Common myeloid progenitor, CD34-positive (primary cell): ENCODE measurements around the gene ALDH1A3.

Experiments
- CTCF ChIA-PET: fragments of 350-600 bp; sonication (Branson Sonifier 250); formaldehyde crosslinking; loops from one replicate; lab custom pipeline; 2021; ENCODE audit warnings: antibody characterized with exemption; lab: Charles Lee
- POLR2A ChIA-PET: fragments of 350-600 bp; sonication (Branson Sonifier 250); formaldehyde crosslinking; loops from one replicate; lab custom pipeline; 2021; ENCODE audit warnings: antibody characterized with exemption; lab: Charles Lee
- DNase-seq, 3 donors: peaks; one replicate each; pipeline versions ENCODE4 v3.0.0 to v3.0.0-alpha.2; 2013
- H3K27ac ChIP-seq, 2 experiments: 1 replicate in 1 of 2; 2 replicates in 1 of 2; pipeline ENCODE4 v1.7.0; 2013; ENCODE audit warnings: inconsistent platforms in 2 of 2, low read length in 2 of 2, mild to moderate bottlenecking in 2 of 2, low read depth in 1 of 2, moderate library complexity in 1 of 2; ENCODE audit not compliant: severe bottlenecking in 2 of 2, insufficient read depth in 1 of 2, poor library complexity in 1 of 2
- H3K27me3 ChIP-seq, 5 experiments: replicated peaks in 2 of 5; 1 replicate in 3 of 5; 2 replicates in 2 of 5; pipeline versions ENCODE4 v1.6.1 to v1.7.0; 2013; ENCODE audit warnings: low read length in 4 of 5, mild to moderate bottlenecking in 2 of 5, moderate library complexity in 2 of 5, inconsistent platforms in 1 of 5; ENCODE audit not compliant: insufficient read depth in 5 of 5, control insufficient read depth in 4 of 5
- H3K36me3 ChIP-seq, 4 experiments: 1 replicate in 2 of 4; 2 replicates in 2 of 4; pipeline versions ENCODE4 v1.6.1 to v1.7.0; 2013; ENCODE audit warnings: low read length in 3 of 4, control low read depth in 1 of 4, mild to moderate bottlenecking in 1 of 4; ENCODE audit not compliant: control insufficient read depth in 4 of 4, insufficient read depth in 4 of 4
- H3K4me1 ChIP-seq, 4 experiments: 1 replicate in 3 of 4; 2 replicates in 1 of 4; pipeline versions ENCODE4 v1.6.1 to v1.7.1; 2013; ENCODE audit warnings: low read length in 3 of 4, mild to moderate bottlenecking in 3 of 4, control low read depth in 1 of 4, inconsistent platforms in 1 of 4, moderate library complexity in 1 of 4; ENCODE audit not compliant: control insufficient read depth in 4 of 4, insufficient read depth in 4 of 4; ENCODE audit errors: control extremely low read depth in 1 of 4
- H3K4me3 ChIP-seq, 7 experiments: 1 replicate in 4 of 7; 2 replicates in 3 of 7; pipeline versions ENCODE4 v1.5.1 to v1.7.0; 2013; ENCODE audit warnings: mild to moderate bottlenecking in 7 of 7, low read length in 6 of 7, moderate library complexity in 6 of 7, inconsistent platforms in 2 of 7, low read depth in 2 of 7, control low read depth in 1 of 7; ENCODE audit not compliant: insufficient read depth in 4 of 7, control insufficient read depth in 1 of 7; ENCODE audit errors: extremely low read depth in 1 of 7
- H3K9me3 ChIP-seq, 5 experiments: 1 replicate in 4 of 5; 2 replicates in 1 of 5; pipeline versions ENCODE4 v1.6.1 to v1.7.1; 2013; ENCODE audit warnings: low read length in 4 of 5, mild to moderate bottlenecking in 2 of 5, inconsistent platforms in 1 of 5, low read depth in 1 of 5, moderate library complexity in 1 of 5; ENCODE audit not compliant: control insufficient read depth in 4 of 5, insufficient read depth in 2 of 5; ENCODE audit errors: control extremely low read depth in 1 of 5
- WGBS: methylation state at CpG from one replicate; pipeline ENCODE4 v1.1.5; 2013; ENCODE audit not compliant: insufficient coverage; 5-methylcytosine and 5-hydroxymethylcytosine counted together

The ALDH1A3 gene

DNA sequence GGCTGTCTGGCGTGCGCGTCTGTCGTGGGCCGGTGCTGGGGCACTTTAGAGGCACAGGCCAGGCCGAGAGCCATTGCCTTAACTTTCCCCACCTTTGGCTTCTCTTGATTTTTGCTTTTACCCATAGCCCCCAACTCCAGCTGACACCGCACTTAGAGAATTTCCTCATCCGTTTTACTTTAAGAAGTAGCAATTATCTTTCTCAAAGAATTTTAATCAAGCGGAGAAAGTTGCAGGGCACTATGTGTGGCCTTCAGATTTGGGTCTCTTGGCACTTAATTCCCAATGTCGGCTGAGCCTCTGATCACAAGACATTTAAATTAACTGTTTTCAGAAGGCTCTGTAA lies 1.2 kb downstream of the ALDH1A3 start:
- no peaks in the 10 kb centered on the region for H3K36me3 ChIP-seq
- H3K27ac ChIP-seq: no peak overlapping the region
- peaks cover 13 to 98% (median 41%) of the 10 kb centered on the region in 5 experiments for H3K27me3 ChIP-seq
- ChIA-PET POLR2A (no interaction called here), CTCF (no interaction called here)
- H3K4me1 ChIP-seq: peaks cover 0 to 19% (median 11%) of the 10 kb centered on the region in 4 experiments
- DNase-seq: no peak
- 38% methylated on average over 10 of the region's 10 CpGs for WGBS
- peak overlapping the region in 1 of 7 experiments; percentile 62 for H3K4me3 ChIP-seq
- no peaks in the 10 kb centered on the region for H3K9me3 ChIP-seq

DNA sequence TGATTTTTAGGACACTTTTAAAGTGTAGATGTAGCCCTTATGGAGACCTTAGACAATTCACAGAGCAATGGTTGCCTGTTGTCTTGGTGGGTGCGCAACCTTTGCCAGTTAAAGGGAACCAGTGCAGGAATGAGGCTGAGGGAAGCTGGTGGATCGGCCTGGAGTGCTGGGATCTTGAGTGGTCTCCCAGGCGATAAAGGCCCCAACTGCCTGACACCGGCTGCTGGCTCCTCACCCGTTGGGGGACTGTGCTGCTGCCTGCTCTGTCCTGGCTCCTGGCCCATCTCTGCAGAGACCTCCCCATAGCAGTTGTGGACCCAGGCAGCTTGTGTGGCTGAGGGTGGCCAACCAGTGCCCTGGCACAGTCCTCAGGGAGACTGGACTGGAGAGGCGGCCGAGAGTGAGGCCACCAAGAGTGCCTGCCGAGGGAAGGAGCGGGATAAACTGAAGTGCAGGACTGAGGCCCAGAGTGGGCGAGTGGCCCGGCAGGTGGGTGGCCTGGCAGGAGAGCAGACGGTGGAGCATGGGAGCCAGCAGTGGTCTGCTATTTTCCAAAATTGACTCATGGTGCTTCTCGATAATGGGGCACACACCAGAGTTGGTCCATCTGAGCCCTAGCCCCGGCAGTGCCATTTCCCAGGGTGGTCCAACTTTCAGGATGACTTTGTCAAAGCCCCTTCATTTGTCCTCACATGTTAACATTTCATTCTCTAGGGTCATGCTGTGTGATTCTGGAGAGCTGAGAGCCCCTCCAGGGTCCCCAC lies 2.1 kb downstream of the ALDH1A3 start:
- DNase-seq: no peak
- H3K9me3 ChIP-seq: no peaks in the 10 kb centered on the region
- no peak overlapping the region for H3K27ac ChIP-seq
- ChIA-PET CTCF (interaction anchor here (0.9 to 1.0 kb wide), 2 partner anchors 12 to 126 kb away, joined by 3 read pairs; no protein-coding TSS in a partner anchor), POLR2A (no interaction called here)
- 99% methylated on average over 14 of the region's 14 CpGs for WGBS
- H3K4me3 ChIP-seq: no peak overlapping the region
- peaks cover 0 to 19% (median 11%) of the 10 kb centered on the region in 4 experiments for H3K4me1 ChIP-seq
- peaks cover 13 to 98% (median 42%) of the 10 kb centered on the region in 5 experiments for H3K27me3 ChIP-seq
- no peaks in the 10 kb centered on the region for H3K36me3 ChIP-seq

DNA sequence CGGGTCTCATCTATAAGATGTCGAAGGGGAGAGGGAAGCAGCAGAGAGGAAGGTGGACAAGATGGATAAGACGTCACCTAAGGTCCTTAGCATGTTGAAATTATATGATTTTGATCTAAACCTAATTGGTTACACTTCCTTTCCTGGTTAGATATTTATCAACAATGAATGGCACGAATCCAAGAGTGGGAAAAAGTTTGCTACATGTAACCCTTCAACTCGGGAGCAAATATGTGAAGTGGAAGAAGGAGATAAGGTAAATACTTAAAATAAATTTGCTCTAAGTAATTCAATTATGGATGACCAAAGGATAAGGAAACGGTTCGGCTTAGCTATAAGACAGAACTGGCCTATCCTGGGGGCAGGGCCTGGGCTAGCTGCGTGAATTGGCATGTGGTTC lies 5.5 kb downstream of the ALDH1A3 start:
- WGBS: 94% methylated on average over 3 of the region's 8 CpGs
- Histone ChIP-seq H3K27me3 (peaks cover 13 to 96% (median 35%) of the 10 kb centered on the region in 5 experiments), H3K9me3 (no peaks in the 10 kb centered on the region), H3K4me1 (peaks cover 0 to 14% (median 4%) of the 10 kb centered on the region in 4 experiments), H3K4me3 (no peak overlapping the region), H3K27ac (no peak overlapping the region), H3K36me3 (no peaks in the 10 kb centered on the region)
- POLR2A ChIA-PET: no interaction called here
- CTCF ChIA-PET: interaction anchor here (1.3 to 1.6 kb wide), 2 partner anchors 10 to 39 kb away, joined by 3 to 5 read pairs; no protein-coding TSS in a partner anchor
- DNase-seq: no peak

DNA sequence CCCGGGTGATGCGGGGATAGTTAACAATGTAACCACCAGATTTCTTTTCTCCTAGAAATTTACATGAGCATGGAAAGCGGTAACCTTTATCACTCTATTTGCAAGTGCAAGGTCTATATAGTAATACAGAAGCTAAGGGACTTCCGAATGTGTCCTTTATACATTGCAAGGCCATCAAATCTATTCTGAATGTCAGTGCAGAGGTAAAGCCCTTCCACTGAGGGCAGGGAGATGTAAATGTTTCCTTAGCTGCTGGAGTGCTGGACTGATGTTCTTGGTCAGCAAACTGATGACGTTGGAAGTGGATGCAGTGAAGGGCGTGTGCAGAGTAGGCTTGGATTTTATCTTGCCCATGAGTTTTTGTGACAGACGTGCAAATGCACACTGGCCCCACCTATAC lies 6.2 kb downstream of the ALDH1A3 start:
- Histone ChIP-seq H3K4me1 (peaks cover 0 to 7% (median under 1%) of the 10 kb centered on the region in 4 experiments), H3K9me3 (no peaks in the 10 kb centered on the region), H3K27ac (no peak overlapping the region), H3K4me3 (no peak overlapping the region), H3K27me3 (peaks cover 12 to 96% (median 34%) of the 10 kb centered on the region in 5 experiments), H3K36me3 (no peaks in the 10 kb centered on the region)
- whole genome bisulfite sequencing: 90% methylated on average over 4 of the region's 7 CpGs
- CTCF ChIA-PET: interaction anchor here (1.4 to 1.6 kb wide), 2 partner anchors 11 to 17 kb away, joined by 4 to 5 read pairs; no protein-coding TSS in a partner anchor
- POLR2A ChIA-PET: no interaction called here
- no peak for DNase-seq

DNA sequence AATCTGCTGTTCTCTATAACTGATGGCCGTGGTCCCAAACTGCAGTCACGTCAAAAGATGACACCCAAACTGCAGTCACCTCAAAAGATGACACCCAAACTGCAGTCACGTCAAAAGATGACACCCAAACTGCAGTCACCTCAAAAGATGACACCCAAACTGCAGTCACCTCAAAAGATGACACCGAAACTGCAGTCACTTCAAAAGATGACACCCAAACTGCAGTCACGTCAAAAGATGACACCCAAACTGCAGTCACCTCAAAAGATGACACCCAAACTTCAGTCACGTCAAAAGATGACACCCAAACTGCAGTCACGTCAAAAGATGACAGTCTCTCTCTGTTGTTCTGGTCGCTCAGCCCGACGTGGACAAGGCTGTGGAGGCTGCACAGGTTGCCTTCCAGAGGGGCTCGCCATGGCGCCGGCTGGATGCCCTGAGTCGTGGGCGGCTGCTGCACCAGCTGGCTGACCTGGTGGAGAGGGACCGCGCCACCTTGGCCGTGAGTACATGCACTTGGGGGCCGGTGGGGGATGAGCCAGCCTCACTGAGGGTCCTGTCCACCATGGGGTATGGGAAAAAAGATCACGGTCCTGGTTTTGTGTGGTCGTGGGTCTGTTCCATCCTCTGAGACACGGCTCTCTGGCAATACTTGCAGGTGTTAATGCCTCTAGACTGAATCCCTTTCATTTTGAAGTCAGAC lies 7.7 kb downstream of the ALDH1A3 start:
- ChIA-PET POLR2A (no interaction called here), CTCF (interaction anchor here (1.4 kb wide), 1 partner anchor 18 kb away, joined by 4 read pairs; no protein-coding TSS in a partner anchor)
- H3K27ac ChIP-seq: no peak overlapping the region
- no peak for DNase-seq
- peaks cover 0 to 14% (median 4%) of the 10 kb centered on the region in 4 experiments for H3K4me1 ChIP-seq
- no peaks in the 10 kb centered on the region for H3K36me3 ChIP-seq
- H3K27me3 ChIP-seq: peaks cover 3 to 96% (median 34%) of the 10 kb centered on the region in 5 experiments
- no peaks in the 10 kb centered on the region for H3K9me3 ChIP-seq
- no peak overlapping the region for H3K4me3 ChIP-seq
- 94% methylated on average over 22 of the region's 22 CpGs for WGBS

DNA sequence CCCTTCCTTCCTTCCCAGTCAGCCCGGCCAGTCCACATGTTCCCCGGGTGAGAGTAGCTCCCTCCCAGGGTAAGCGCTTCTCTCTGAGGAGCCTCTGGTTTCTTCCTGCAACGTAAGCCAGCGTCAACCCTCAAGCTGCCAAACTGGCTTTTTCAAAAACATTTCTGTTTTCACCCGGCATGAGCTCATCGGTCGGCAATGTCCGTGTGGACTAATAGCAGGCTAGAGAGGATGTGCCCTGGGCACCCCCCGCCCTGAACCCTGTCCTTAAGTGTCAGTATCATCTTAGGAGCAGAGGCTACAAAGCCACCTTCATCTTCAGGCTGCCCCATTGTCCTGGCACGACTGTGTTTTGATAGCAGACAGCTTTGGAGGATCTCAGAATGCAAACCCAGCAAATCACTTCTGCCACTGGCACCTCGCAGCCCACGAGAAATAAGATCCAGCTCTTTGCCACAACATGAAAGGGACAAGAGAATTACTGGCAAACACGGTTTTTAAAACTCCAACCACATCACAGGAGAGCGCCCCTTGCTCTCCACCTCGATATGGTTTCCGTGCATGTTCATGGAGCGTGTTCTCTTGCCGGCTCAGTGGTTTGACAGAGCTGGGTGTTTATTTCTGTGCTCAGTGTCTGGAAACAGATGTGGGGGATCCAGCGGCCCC lies 9.9 kb downstream of the ALDH1A3 start:
- H3K27me3 ChIP-seq: peaks cover 0 to 89% (median 29%) of the 10 kb centered on the region in 5 experiments
- POLR2A ChIA-PET: no interaction called here
- no peak overlapping the region for H3K27ac ChIP-seq
- CTCF ChIA-PET: interaction anchor here (0.8 to 2.3 kb wide), 5 partner anchors 14 to 118 kb away, joined by 3 to 9 read pairs (median 3); no protein-coding TSS in a partner anchor
- H3K4me1 ChIP-seq: peaks cover 0 to 14% (median 4%) of the 10 kb centered on the region in 4 experiments
- no peaks in the 10 kb centered on the region for H3K9me3 ChIP-seq
- H3K36me3 ChIP-seq: no peaks in the 10 kb centered on the region
- DNase-seq: peak in 1 of 3 donors; percentile 22
- 50% methylated on average over 19 of the region's 20 CpGs for WGBS
- H3K4me3 ChIP-seq: peak overlapping the region in 1 of 7 experiments; percentile 46
